ENCODE measurements around the gene OR2A14. TPM values are rescaled to one million over a fixed set of nuclear protein-coding genes. Genes with fewer than 3 reads are reported as not detected.
"Not testable (repeated sequence)": the region's sequence is repeated elsewhere in the genome, so short reads cannot be mapped to it uniquely, and the experiment has no call there.

The OR2A14 gene
- polyA plus RNA-seq, 6 donors from 2014 or later, result not detected

- Mint-ChIP-seq H3K36me3 (no peaks in the 10 kb centered on the region), H3K27ac (peak overlapping the region in 1 of 6 donors; percentile 58), H3K27me3 (peaks cover 8 to 20% (median 20%) of the 10 kb centered on the region in 3 donors), H3K9me3 (peaks cover 0 to 1% (median 0%) of the 10 kb centered on the region in 7 donors), H3K4me3 (no peak overlapping the region), H3K4me1 (no peaks in the 10 kb centered on the region)
- peak; percentile 74 for DNase-seq
- peak; percentile 99 for ATAC-seq (ENCODE audit: low read depth in 2 of 2)
Measured at GRCh38 chr7:144127714-144128334, 4.8 kb downstream of the OR2A14 start.

GRCh38 chr7:144129601-144130000, 6.6 kb downstream of the OR2A14 start:
- not testable (repeated sequence) for ATAC-seq (ENCODE audit: low read depth in 2 of 2); H3K27ac Mint-ChIP-seq; H3K36me3 Mint-ChIP-seq; H3K4me3 Mint-ChIP-seq; H3K9me3 Mint-ChIP-seq; DNase-seq; H3K4me1 Mint-ChIP-seq
- H3K27me3 Mint-ChIP-seq, result peaks cover 8 to 15% (median 11%) of the 10 kb centered on the region in 3 donors

- no peaks in the 10 kb centered on the region for H3K4me1 Mint-ChIP-seq
- no peaks in the 10 kb centered on the region for H3K36me3 Mint-ChIP-seq
- peaks cover 0 to 1% (median 0%) of the 10 kb centered on the region in 7 donors for H3K9me3 Mint-ChIP-seq
- ATAC-seq (ENCODE audit: low read depth in 2 of 2), result no peak
- no peak for DNase-seq
- no peak overlapping the region for H3K4me3 Mint-ChIP-seq
- H3K27me3 Mint-ChIP-seq, result peaks cover 8 to 15% (median 12%) of the 10 kb centered on the region in 3 donors
- H3K27ac Mint-ChIP-seq, result no peak overlapping the region
Measured at GRCh38 chr7:144130730-144131129, 7.8 kb downstream of the OR2A14 start.

GRCh38 chr7:144132262-144132661, 9.3 kb downstream of the OR2A14 start:
- Mint-ChIP-seq H3K4me3 (no peak overlapping the region), H3K4me1 (no peaks in the 10 kb centered on the region), H3K36me3 (no peaks in the 10 kb centered on the region), H3K9me3 (peaks cover 0 to 1% (median 0%) of the 10 kb centered on the region in 7 donors), H3K27me3 (peaks cover 8 to 18% (median 18%) of the 10 kb centered on the region in 3 donors), H3K27ac (no peak overlapping the region)
- no peak for ATAC-seq (ENCODE audit: low read depth in 2 of 2)
- no peak for DNase-seq

GRCh38 chr7:144133307-144133706, 10.3 kb downstream of the OR2A14 start:
- DNase-seq, result no peak
- H3K27ac Mint-ChIP-seq, result no peak overlapping the region
- ATAC-seq (ENCODE audit: low read depth in 2 of 2), result no peak
- peaks cover 5 to 18% (median 18%) of the 10 kb centered on the region in 3 donors for H3K27me3 Mint-ChIP-seq
- H3K36me3 Mint-ChIP-seq, result no peaks in the 10 kb centered on the region
- peaks cover 0 to 1% (median 0%) of the 10 kb centered on the region in 7 donors for H3K9me3 Mint-ChIP-seq
- no peaks in the 10 kb centered on the region for H3K4me1 Mint-ChIP-seq
- no peak overlapping the region for H3K4me3 Mint-ChIP-seq

DNA sequence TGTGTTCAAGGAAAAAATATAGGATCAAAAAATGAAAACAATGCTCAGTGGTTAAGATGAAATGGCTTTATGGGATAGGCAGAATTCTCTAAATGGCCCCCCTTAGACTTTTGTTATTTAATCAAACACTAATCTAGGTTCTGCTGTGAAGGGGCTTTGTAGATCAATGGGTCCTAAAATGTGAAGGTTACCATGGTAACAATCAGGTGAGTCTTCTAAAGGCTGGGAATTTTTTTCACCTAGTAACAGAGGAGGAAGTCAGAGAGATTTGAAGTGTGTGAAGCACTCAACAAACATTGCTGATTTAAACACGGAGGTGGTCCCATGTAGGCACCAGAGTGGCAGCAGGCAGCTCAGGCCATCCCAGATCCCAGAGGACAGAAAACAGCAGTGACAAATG, 11.1 kb downstream of the OR2A14 start:
- Mint-ChIP-seq H3K4me1 (no peaks in the 10 kb centered on the region), H3K36me3 (no peaks in the 10 kb centered on the region), H3K27me3 (peaks cover 3 to 17% (median 16%) of the 10 kb centered on the region in 3 donors), H3K9me3 (peaks cover 0 to 1% (median 0%) of the 10 kb centered on the region in 7 donors), H3K4me3 (no peak overlapping the region), H3K27ac (no peak overlapping the region)
- DNase-seq (no peak), ATAC-seq (ENCODE audit: low read depth in 2 of 2) (no peak)

DNA sequence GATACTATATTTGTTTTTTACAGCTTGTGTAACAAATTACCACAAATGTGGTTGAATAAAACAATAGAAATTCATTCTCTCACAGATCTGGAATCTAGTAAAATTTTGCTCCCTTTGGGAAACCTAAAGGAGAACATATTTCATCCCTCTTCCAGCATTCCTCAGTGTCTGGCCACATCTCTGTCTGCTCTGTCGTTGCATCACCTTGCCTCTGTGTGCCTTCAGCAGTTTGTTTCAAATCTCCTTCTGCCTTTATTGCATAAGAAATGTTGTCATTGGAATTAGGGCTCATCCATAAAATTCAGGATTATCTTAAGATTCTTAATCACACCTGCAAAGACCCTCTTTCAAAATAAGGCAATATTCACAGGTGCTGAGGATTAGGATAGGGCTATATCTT, 14.5 kb downstream of the OR2A14 start:
- H3K9me3 Mint-ChIP-seq, result peaks cover 0 to 2% (median 0%) of the 10 kb centered on the region in 7 donors
- ATAC-seq (ENCODE audit: low read depth in 2 of 2), result no peak
- H3K27ac Mint-ChIP-seq, result no peak overlapping the region
- no peak overlapping the region for H3K4me3 Mint-ChIP-seq
- DNase-seq, result no peak
- no peaks in the 10 kb centered on the region for H3K4me1 Mint-ChIP-seq
- peaks cover 0 to 15% (median 15%) of the 10 kb centered on the region in 3 donors for H3K27me3 Mint-ChIP-seq
- H3K36me3 Mint-ChIP-seq, result no peaks in the 10 kb centered on the region

- Mint-ChIP-seq H3K27me3 (peaks cover 0 to 22% (median 17%) of the 10 kb centered on the region in 3 donors), H3K9me3 (peaks cover 6 to 34% (median 10%) of the 10 kb centered on the region in 7 donors), H3K36me3 (peaks cover 0 to 8% of the 10 kb centered on the region in 2 donors), H3K27ac (peak overlapping the region in 1 of 6 donors; percentile 0), H3K4me1 (no peaks in the 10 kb centered on the region), H3K4me3 (no peak overlapping the region)
- ATAC-seq (ENCODE audit: low read depth in 2 of 2), result no peak
- no peak for DNase-seq
Measured at GRCh38 chr7:144142187-144142586, 19.2 kb downstream of the OR2A14 start.

GRCh38 chr7:144144426-144144825, 21.4 kb downstream of the OR2A14 start:
- ATAC-seq (ENCODE audit: low read depth in 2 of 2), result no peak
- no peaks in the 10 kb centered on the region for H3K4me1 Mint-ChIP-seq

DNA sequence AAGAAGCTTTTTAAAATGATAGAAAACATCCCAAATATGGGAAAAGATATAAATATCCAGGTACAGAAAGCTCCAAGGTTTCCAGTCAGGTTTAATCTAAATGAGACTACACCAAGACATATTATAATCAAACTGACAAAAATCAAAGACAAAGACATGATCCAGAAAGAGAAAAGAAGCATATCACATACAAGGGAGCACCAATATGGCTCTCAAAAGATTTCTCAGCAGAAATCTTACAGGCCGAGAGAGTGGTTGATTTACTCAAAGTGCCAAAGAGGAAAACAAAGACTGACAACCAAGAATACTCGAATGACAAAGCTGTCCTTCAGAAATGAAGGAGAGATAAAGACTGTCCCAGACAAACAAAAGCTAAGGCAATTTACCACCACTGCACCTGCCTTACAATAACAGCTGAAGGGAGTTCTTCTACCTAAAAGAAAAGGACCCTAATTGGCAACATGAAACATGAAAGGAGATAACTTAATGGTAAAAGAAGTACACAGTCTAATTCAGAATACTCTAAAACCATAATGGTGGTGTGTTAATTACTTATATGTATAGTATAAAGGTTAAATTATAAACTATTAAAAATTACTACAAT, 25.4 kb downstream of the OR2A14 start:
- DNase-seq, result no peak
- Mint-ChIP-seq H3K27me3 (peaks cover 16 to 31% (median 26%) of the 10 kb centered on the region in 3 donors), H3K36me3 (peaks cover 16 to 38% of the 10 kb centered on the region in 2 donors), H3K27ac (no peak overlapping the region), H3K4me1 (no peaks in the 10 kb centered on the region), H3K9me3 (peaks cover 21 to 77% (median 48%) of the 10 kb centered on the region in 7 donors), H3K4me3 (no peak overlapping the region)
- no peak for ATAC-seq (ENCODE audit: low read depth in 2 of 2)

More at GRCh38 chr7:144144426-144144825, 21.4 kb downstream of the OR2A14 start:
- no peak overlapping the region for H3K27ac Mint-ChIP-seq
- peaks cover 10 to 29% of the 10 kb centered on the region in 2 donors for H3K36me3 Mint-ChIP-seq
- no peak for DNase-seq
- peaks cover 21 to 55% (median 30%) of the 10 kb centered on the region in 7 donors for H3K9me3 Mint-ChIP-seq
- peaks cover 0 to 37% (median 23%) of the 10 kb centered on the region in 3 donors for H3K27me3 Mint-ChIP-seq
- H3K4me3 Mint-ChIP-seq, result no peak overlapping the region

GRCh38 chr7:144158861-144159260, 35.9 kb downstream of the OR2A14 start:
- Mint-ChIP-seq H3K27ac (no peak overlapping the region), H3K9me3 (no peaks in the 10 kb centered on the region), H3K27me3 (peaks cover 21 to 32% (median 31%) of the 10 kb centered on the region in 3 donors), H3K4me1 (no peaks in the 10 kb centered on the region), H3K4me3 (no peak overlapping the region), H3K36me3 (no peaks in the 10 kb centered on the region)
- DNase-seq, result no peak
- no peak for ATAC-seq (ENCODE audit: low read depth in 2 of 2)

DNA sequence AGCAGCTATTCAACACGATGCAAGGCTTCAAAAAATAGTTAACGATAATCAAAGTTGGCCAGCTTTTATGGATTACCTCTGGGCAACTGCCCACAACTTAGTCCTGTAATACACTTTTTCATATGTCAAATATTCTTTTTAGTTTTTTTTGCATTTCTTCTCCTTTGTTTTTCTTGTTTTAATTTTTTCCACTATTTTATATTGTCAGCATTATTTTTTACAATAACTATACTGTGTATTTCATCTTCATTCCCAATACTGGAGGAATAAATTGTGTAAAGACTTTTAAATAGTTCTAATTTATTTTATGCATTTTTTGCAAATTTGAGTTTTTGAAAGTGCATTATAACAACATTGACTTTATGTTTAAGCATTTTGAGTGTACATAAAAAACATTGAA, 41.8 kb downstream of the OR2A14 start:
- DNase-seq, result no peak
- Mint-ChIP-seq H3K9me3 (peaks cover 0 to 5% (median 0%) of the 10 kb centered on the region in 7 donors), H3K4me3 (no peak overlapping the region)

DNA sequence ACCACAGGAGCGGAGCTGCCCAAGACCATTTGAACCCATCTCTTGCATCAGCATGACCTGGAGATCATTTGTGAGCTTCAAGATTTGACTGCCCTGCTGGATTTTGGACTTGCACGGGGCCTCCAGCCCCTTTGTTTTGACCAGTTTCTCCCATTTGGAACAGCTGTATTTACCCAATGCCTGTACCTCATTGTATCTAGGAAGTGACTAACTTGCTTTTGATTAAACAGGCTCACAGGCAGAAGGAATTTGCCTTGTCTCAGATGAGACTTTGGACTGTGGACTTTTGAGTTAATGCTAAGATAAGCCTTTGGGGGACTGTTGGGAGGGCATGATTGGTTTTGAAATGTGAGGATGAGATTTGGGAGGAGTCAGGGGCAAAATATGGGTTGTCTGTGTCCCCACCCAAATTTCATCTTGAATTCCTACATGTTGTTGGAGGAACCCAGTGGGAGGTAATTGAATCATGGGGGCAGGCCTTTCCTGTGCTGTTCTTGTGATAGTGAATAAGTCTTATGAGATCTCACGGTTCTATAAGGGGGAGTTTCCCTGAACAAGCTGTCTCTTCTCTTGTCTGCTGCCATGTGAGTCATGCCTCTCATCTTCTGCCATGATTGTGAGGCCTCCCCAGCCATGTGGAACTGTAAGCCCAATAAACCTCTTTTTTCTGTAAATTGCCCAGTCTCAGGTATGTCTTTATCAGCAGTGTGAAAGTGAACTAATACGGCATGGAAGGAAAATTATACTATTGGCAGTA, 48.8 kb downstream of the OR2A14 start:
- not testable (repeated sequence) for DNase-seq; ATAC-seq (ENCODE audit: low read depth in 2 of 2); H3K4me3 Mint-ChIP-seq; H3K27ac Mint-ChIP-seq; H3K4me1 Mint-ChIP-seq
- Mint-ChIP-seq H3K27me3 (peaks cover 8 to 35% (median 32%) of the 10 kb centered on the region in 3 donors), H3K9me3 (peaks cover 3 to 22% (median 10%) of the 10 kb centered on the region in 7 donors), H3K36me3 (peaks cover 14 to 25% of the 10 kb centered on the region in 2 donors)

More for the DNA sequence above, 41.8 kb downstream of the OR2A14 start:
- no peak for ATAC-seq (ENCODE audit: low read depth in 2 of 2)
- H3K27me3 Mint-ChIP-seq, result peaks cover 28 to 41% (median 35%) of the 10 kb centered on the region in 3 donors
- peaks cover 0 to 5% of the 10 kb centered on the region in 2 donors for H3K36me3 Mint-ChIP-seq
- H3K27ac Mint-ChIP-seq, result no peak overlapping the region
- H3K4me1 Mint-ChIP-seq, result no peaks in the 10 kb centered on the region
